HEK293 (cell line): ENCODE data around the gene ARHGAP45.

Experiments
- CTCF ChIA-PET: fragments of 350-600 bp; formaldehyde crosslinking; extraction: SDS; loops from one replicate; lab custom pipeline; 2021; ENCODE audit warnings: antibody characterized with exemption; lab: Yijun Ruan, JAX
- POLR2A ChIA-PET: fragments of 300-600 bp; formaldehyde crosslinking; extraction: SDS; loops from one replicate; lab custom pipeline; 2020; ENCODE audit warnings: antibody characterized with exemption, inconsistent platforms; lab: Yijun Ruan, JAX
- H3K27ac ChIP-seq: fragments of 200-500 bp; sonication (Bioruptor generic); 2 replicates; pipeline ENCODE4 v1.5.1; 2014; ENCODE audit warnings: low read depth, low read length, control low read depth, inconsistent platforms; ENCODE audit errors: extremely low read depth
- H3K36me3 ChIP-seq, 2 experiments: fragments of 200-500 bp in 1 of 2; sonication (Bioruptor generic) in 1 of 2; 1 replicate in 1 of 2; 2 replicates in 1 of 2; pipeline ENCODE4 v1.5.1; 2014 to 2017; ENCODE audit warnings: inconsistent platforms in 2 of 2, low read length in 2 of 2; ENCODE audit not compliant: control insufficient read depth in 2 of 2, insufficient read depth in 1 of 2
- H3K4me1 ChIP-seq: fragments of 200-500 bp; sonication (Bioruptor generic); 2 replicates; pipeline ENCODE4 v1.5.1; 2014; ENCODE audit warnings: mild to moderate bottlenecking, low read length, inconsistent platforms; ENCODE audit not compliant: control insufficient read depth, insufficient read depth
- H3K4me3 ChIP-seq: 2 replicates; pipeline ENCODE4 v1.5.1; 2011; ENCODE audit warnings: low read depth, mild to moderate bottlenecking, control low read depth, low read length, moderate library complexity
- H3K9me3 ChIP-seq: fragments of 200-500 bp; sonication (Bioruptor generic); 2 replicates; pipeline ENCODE4 v1.5.1; 2014; ENCODE audit warnings: low read depth, low read length, inconsistent platforms; ENCODE audit not compliant: control insufficient read depth, insufficient read depth
- ATF2 ChIP-seq: fragments of 450-650 bp; formaldehyde crosslinking; IDR thresholded peaks from 2 replicates; pipeline ENCODE4 v1.5.1; 2016; ENCODE audit warnings: missing biosample characterization, missing genetic modification characterization, low read depth
- BCL11B ChIP-seq: fragments of 450-650 bp; formaldehyde crosslinking; IDR thresholded peaks from 2 replicates; pipeline ENCODE4 v1.5.1; 2016; ENCODE audit warnings: low read depth, missing biosample characterization, missing genetic modification characterization
- EGR2 ChIP-seq: fragments of 450-650 bp; formaldehyde crosslinking; IDR thresholded peaks from 2 replicates; pipeline ENCODE4 v1.5.1; 2016; ENCODE audit warnings: low read depth, missing biosample characterization, missing genetic modification characterization
- KLF1 ChIP-seq: fragments of 450-650 bp; formaldehyde crosslinking; IDR thresholded peaks from 2 replicates; pipeline ENCODE4 v1.5.1; 2016; ENCODE audit warnings: missing biosample characterization, missing genetic modification characterization
- KLF8 ChIP-seq: fragments of 450-650 bp; formaldehyde crosslinking; IDR thresholded peaks from 2 replicates; pipeline ENCODE4 v1.5.1; 2016; ENCODE audit warnings: missing biosample characterization, missing genetic modification characterization
- KLF9 ChIP-seq: fragments of 450-650 bp; formaldehyde crosslinking; IDR thresholded peaks from 2 replicates; pipeline ENCODE4 v1.5.1; 2016; ENCODE audit warnings: missing biosample characterization, missing genetic modification characterization, low read depth
- WT1 ChIP-seq: fragments of 450-650 bp; formaldehyde crosslinking; IDR thresholded peaks from 2 replicates; pipeline ENCODE4 v1.5.1; 2016; ENCODE audit warnings: missing biosample characterization, missing genetic modification characterization
- ZBTB11 ChIP-seq: fragments of 450-650 bp; formaldehyde crosslinking; conservative IDR thresholded peaks from 2 replicates; pipeline ENCODE4 v1.5.1; 2016; ENCODE audit warnings: low read depth, missing biosample characterization, missing genetic modification characterization
- ZBTB44 ChIP-seq: fragments of 450-650 bp; IDR thresholded peaks from 2 replicates; pipeline ENCODE4 v1.5.1; 2018; ENCODE audit warnings: missing biosample characterization, mild to moderate bottlenecking, missing genetic modification characterization
- ZBTB48 ChIP-seq: fragments of 450-650 bp; formaldehyde crosslinking; IDR thresholded peaks from 2 replicates; pipeline ENCODE4 v1.5.1; 2016; ENCODE audit warnings: missing biosample characterization, missing genetic modification characterization
- ZBTB8A ChIP-seq: fragments of 450-650 bp; formaldehyde crosslinking; IDR thresholded peaks from 2 replicates; pipeline ENCODE4 v1.5.1; 2016; ENCODE audit warnings: missing biosample characterization, missing genetic modification characterization
- ZFP69B ChIP-seq: fragments of 450-650 bp; formaldehyde crosslinking; IDR thresholded peaks from 2 replicates; pipeline ENCODE4 v1.5.1; 2016; ENCODE audit warnings: missing biosample characterization, missing genetic modification characterization
- ZIC2 ChIP-seq: fragments of 450-650 bp; formaldehyde crosslinking; IDR thresholded peaks from 2 replicates; pipeline ENCODE4 v1.5.1; 2016; ENCODE audit warnings: missing biosample characterization, missing genetic modification characterization
- ZNF146 ChIP-seq: fragments of 450-650 bp; formaldehyde crosslinking; IDR thresholded peaks from 2 replicates; pipeline ENCODE4 v1.5.1; 2016; ENCODE audit warnings: missing biosample characterization, missing genetic modification characterization
- ZNF155 ChIP-seq: fragments of 450-650 bp; formaldehyde crosslinking; IDR thresholded peaks from 2 replicates; pipeline ENCODE4 v1.5.1; 2016; ENCODE audit warnings: missing biosample characterization, missing genetic modification characterization
- ZNF174 ChIP-seq: fragments of 450-650 bp; formaldehyde crosslinking; IDR thresholded peaks from 2 replicates; pipeline ENCODE4 v1.5.0; 2017; ENCODE audit warnings: missing biosample characterization, mild to moderate bottlenecking, missing genetic modification characterization
- ZNF292 ChIP-seq: fragments of 450-650 bp; formaldehyde crosslinking; IDR thresholded peaks from 2 replicates; pipeline ENCODE4 v1.5.1; 2016; ENCODE audit warnings: low read depth, missing biosample characterization, missing genetic modification characterization, borderline replicate concordance
- ZNF335 ChIP-seq: fragments of 450-650 bp; formaldehyde crosslinking; conservative IDR thresholded peaks from 2 replicates; pipeline ENCODE4 v1.5.1; 2016; ENCODE audit warnings: missing biosample characterization, missing genetic modification characterization
- ZNF362 ChIP-seq: fragments of 450-650 bp; formaldehyde crosslinking; IDR thresholded peaks from 2 replicates; pipeline ENCODE4 v1.5.1; 2016; ENCODE audit warnings: missing biosample characterization, missing genetic modification characterization
- ZNF488 ChIP-seq: fragments of 450-650 bp; formaldehyde crosslinking; IDR thresholded peaks from 2 replicates; pipeline ENCODE4 v1.5.1; 2016; ENCODE audit warnings: missing biosample characterization, missing genetic modification characterization
- ZNF658 ChIP-seq: fragments of 450-650 bp; formaldehyde crosslinking; IDR thresholded peaks from 2 replicates; pipeline ENCODE4; 2016; ENCODE audit warnings: missing biosample characterization, missing genetic modification characterization
- ZNF843 ChIP-seq: fragments of 450-650 bp; formaldehyde crosslinking; IDR thresholded peaks from 2 replicates; pipeline ENCODE4 v1.5.1; 2016; ENCODE audit warnings: missing biosample characterization, missing genetic modification characterization

The ARHGAP45 gene

GRCh38 chr19:1107661-1108261 lies 40.8 kb downstream of the ARHGAP45 start (continued):
- TF ChIP-seq ZBTB11 (tag by site-specific recombination) (no peak), ZFP69B (tag by site-specific recombination) (peak; percentile 57; the same call in 1 of the 2 replicates), KLF8 (tag by site-specific recombination) (peak; percentile 59; the same call in 1 of the 2 replicates), ZNF658 (tag by site-specific recombination) (no peak), ZIC2 (tag by site-specific recombination) (no peak), ZNF362 (tag by site-specific recombination) (no peak)

GRCh38 chr19:1108291-1109031 lies 41.5 kb downstream of the ARHGAP45 start:
- ChIA-PET CTCF (no interaction called here), POLR2A (no interaction called here)
- no peak overlapping the region for H3K27ac ChIP-seq

GRCh38 chr19:1109032-1109551 lies 42.1 kb downstream of the ARHGAP45 start:
- Histone ChIP-seq H3K9me3 (no peaks in the 10 kb centered on the region), H3K4me3 (no peak overlapping the region), H3K36me3 (peaks cover 0 to 57% of the 10 kb centered on the region in 2 experiments; a peak in 1 of 3 replicates), H3K4me1 (peaks cover 4% of the 10 kb centered on the region; the same call in 1 of the 2 replicates), H3K27ac (no peak overlapping the region)
- ChIA-PET CTCF (no interaction called here), POLR2A (no interaction called here)
- TF ChIP-seq ZNF146 (tag by site-specific recombination) (no peak), KLF9 (tag by site-specific recombination) (no peak), ZNF292 (tag by site-specific recombination) (no peak), ZBTB8A (tag by site-specific recombination) (no peak), EGR2 (no peak), KLF1 (peak; percentile 33; the same call in 1 of the 2 replicates), KLF8 (tag by site-specific recombination) (peak; percentile 90), ATF2 (no peak), ZNF155 (tag by site-specific recombination) (no peak), WT1 (tag by site-specific recombination) (no peak), ZNF174 (no peak), ZNF335 (tag by site-specific recombination) (no peak)

More at GRCh38 chr19:1108291-1109031, 41.5 kb downstream of the ARHGAP45 start:
- no peak for TF ChIP-seq ZNF843
- no peak for TF ChIP-seq ZNF488 (tag by site-specific recombination)
- TF ChIP-seq BCL11B (tag by site-specific recombination), result no peak
- no peak for TF ChIP-seq ZBTB48
- peak; percentile 62; the same call in 1 of the 2 replicates for TF ChIP-seq ZBTB44 (tag by site-specific recombination)
- no peak overlapping the region for H3K4me3 ChIP-seq
- H3K9me3 ChIP-seq, result no peaks in the 10 kb centered on the region
- H3K36me3 ChIP-seq, result peaks cover 0 to 55% of the 10 kb centered on the region in 2 experiments; a peak in 1 of 3 replicates
- H3K4me1 ChIP-seq, result peaks cover 1% of the 10 kb centered on the region; the same call in 1 of the 2 replicates
